Measurements from ENCODE around the gene FRRS1L.

FRRS1L gene

GRCh38 chr9:109100543-109101201 is 66.4 kb downstream of the FRRS1L start:
- DNase-seq, result no peak

DNA sequence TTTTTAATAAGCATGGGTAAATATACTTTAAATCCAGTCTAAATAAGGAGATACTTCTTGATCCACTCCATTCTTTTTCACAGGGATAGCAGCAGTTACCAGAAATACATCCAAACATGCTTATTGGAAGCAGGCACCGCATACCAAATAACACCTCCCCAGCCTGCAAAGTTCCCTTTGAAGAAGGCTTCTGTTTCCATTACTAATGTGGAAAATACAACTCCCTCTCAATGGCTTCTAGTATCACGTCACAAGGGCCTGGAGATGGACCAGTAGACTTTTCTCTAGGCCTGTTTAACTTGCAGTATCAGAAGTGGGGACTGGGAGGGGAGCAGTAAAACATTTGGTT is 68.1 kb downstream of the FRRS1L start:
- DNase-seq, result no peak

- DNase-seq, result no peak
Observed at GRCh38 chr9:109098171-109098959, 68.7 kb downstream of the FRRS1L start.

GRCh38 chr9:109097146-109097545 is 69.9 kb downstream of the FRRS1L start:
- no peak for DNase-seq

DNA sequence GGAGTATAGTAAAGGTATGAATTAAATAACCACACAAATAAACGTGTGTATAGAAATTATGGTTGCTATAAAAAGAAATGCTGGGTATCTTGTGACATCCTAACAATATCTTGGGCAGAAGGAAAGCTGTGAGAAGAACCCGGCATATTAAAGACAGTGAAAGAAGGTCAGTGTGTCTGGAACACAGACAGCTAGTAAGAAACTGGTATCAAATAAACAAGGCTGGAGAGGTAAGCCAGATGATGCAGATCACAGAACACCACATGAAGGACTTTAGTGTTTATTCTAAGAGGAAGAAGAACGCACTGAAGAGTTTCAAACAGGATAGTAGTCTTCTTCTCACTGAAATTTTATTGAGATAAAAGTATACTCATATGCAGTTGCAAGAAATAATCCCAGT is 71.7 kb downstream of the FRRS1L start:
- no peak for DNase-seq

DNA sequence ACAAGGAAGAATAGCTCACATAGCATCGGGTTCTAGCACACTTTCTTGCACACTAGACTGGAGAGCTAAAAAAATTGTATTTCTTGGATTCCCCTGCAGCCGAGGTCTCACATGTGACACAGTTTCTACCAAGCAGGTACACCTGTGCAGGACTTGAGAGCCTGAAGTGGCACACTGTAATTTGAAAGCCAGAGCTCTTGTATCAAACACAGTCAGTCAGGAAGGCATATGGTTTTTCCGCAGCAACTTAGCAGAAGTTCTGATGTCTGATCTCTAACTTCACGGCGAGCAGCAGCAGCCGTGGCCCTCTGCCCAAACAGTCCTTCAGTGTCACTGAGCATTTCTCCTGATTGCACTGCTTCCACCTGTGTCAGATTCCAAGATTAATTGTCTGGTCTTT is 72.8 kb downstream of the FRRS1L start:
- DNase-seq, result no peak

- no peak for DNase-seq
Observed at GRCh38 chr9:109092587-109092986, 74.5 kb downstream of the FRRS1L start.

GRCh38 chr9:109092051-109092580 is 74.9 kb downstream of the FRRS1L start:
- no peak for DNase-seq

DNA sequence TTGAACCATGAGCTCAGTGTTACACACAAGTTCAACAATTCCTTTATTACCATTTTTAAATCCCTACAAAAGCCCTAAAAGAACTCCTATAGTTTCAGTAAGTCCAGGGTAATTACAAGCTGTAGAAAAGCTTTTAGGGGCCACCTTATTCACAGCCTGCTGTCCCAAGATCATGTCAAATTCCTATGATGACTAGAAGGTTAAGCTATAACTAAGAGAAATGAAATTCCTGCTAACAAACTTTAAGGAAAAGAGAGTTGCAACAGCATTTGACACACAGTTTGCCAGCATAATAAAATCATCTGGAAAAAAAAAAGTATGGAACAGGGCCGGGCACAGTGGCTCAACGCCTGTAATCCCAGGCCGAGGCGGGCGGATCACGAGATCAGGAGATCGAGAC is 78.8 kb downstream of the FRRS1L start:
- DNase-seq, result no peak

DNA sequence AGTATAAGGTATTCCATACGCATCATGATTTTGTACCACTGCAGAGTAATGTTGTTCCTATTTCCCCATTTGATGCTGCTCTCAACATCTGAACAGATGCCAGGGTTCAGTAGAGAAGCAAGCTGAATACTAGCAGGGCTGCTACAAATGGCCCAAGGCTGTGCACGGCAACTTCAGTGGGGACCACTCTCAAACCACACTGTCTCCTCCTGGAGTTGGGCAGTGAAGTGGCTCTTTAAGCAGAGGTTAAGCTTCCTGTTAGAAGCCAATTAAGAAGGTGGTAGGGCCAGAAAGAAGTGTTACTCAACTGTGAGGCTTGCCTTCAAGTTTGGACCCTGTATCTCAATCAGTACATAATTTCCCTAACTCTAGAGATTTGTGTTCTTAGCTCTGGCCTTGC is 79.3 kb downstream of the FRRS1L start:
- DNase-seq, result no peak

GRCh38 chr9:109086221-109086620 is 80.8 kb downstream of the FRRS1L start:
- DNase-seq, result no peak

DNA sequence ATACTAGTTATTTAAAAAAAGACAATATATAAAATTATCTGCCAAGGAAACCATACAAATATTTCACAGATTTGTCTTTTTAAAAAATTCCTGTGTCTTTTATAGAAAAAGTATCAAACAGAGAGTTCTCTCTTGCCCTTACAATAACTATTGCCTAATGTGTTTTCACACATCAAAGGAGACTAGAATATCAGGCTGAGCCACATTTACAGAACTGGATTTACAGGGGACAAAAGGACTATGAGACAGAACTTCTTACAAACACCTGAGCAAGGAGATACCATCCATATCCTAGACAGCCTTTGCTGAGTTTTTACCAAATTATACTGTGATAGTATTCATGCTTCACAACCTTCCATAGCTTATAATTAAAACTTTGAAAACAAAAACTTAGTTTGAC is 81.5 kb downstream of the FRRS1L start:
- DNase-seq, result no peak

DNA sequence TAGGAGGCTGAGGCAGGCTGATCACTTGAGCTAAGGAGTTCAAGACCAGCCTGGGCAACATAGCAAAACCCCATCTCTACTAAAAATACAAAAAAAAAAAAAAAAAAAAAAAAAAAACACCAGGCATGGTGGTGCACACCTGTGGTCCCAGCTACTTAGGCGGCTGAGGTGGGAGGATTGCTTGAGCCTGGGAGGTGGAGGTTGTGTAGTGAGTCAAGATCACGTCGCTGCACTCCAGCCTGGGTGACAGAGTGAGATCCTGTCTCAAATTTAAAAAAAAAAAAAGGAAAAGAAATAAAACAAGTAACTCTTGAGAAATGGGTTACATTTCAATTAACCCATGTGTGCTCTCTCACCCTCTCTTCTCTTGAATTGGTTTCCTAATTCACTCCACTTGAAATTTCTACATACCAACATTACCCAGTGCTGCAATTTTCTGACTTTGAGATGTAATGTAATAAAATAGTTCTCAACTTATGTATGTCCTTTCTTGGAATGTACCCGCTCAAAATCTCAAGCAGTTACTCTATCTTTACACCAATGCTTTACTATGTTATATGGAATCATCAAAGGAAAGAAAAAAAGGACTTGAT is 83.1 kb downstream of the FRRS1L start:
- DNase-seq, result no peak

DNA sequence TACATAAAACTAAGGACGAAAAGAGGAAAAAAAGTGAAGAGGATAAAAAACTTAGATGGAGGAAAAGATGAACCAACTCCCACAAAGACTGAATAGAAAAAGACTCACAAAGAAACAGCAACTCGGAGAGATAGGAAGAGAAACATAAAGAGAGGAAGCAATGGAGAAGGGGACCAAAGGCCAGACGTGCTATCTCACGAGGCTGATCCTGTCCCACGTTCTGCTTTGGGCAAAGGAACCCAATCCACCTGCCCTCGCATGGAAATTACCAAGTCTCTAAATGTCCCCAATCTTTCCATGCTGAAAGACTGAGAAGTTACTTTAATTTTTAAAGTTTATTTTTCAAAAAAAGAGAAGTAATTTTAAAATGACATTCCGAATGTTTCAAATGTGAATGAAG is 83.9 kb downstream of the FRRS1L start:
- no peak for DNase-seq

DNA sequence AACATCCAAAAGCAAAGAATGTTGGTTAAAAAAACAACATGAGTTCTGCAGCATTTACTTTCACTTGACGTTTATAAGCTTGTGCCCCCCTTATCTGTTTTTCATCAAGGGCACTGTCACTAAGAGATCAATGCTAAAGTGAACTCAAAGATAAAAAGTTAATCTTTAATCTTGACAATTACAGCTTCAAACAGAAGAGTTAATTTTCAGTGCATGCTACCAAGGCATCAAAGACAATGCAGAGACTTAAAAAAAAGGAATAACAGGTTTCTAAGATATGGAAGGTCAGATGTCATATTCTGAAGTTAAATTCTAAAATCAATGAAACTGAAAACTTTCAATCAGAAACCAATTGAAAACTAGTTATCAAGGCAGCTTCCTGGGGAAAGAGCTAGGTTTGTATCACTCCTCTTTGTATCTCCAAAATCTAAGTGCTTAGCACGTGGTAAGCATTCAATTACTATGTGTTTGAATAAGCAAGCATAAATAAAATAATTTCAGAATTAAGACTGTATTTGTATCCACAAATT is 84.9 kb downstream of the FRRS1L start:
- no peak for DNase-seq

Data from T1000 (cell line).